NCI-H1092 treated with DMSO at 0.1 percent for 48 hours (cell line): ENCODE measurements around the gene MDM4.
"Not testable (repeated sequence)": the region's sequence is repeated elsewhere in the genome, so short reads cannot be mapped to it uniquely, and the experiment has no call there.

Experiments
- DNase-seq: peaks from one replicate; lab custom pipeline; 2025; lab: John Stamatoyannopoulos, UW

MDM4 gene

GRCh38 chr1:204514828-204515227 lies 1.4 kb upstream of the MDM4 start:
- no peak for DNase-seq

GRCh38 chr1:204517382-204517781 lies 1.2 kb downstream of the MDM4 start:
- not testable (repeated sequence) for DNase-seq

GRCh38 chr1:204520834-204521709 lies 4.9 kb downstream of the MDM4 start:
- DNase-seq: no peak

GRCh38 chr1:204521941-204522521 lies 5.8 kb downstream of the MDM4 start:
- DNase-seq: not testable (repeated sequence)

GRCh38 chr1:204523605-204524215 lies 7.5 kb downstream of the MDM4 start:
- no peak for DNase-seq

- no peak for DNase-seq
Observed at GRCh38 chr1:204524986-204525385, 8.8 kb downstream of the MDM4 start.

GRCh38 chr1:204528241-204528640 lies 12.0 kb downstream of the MDM4 start:
- no peak for DNase-seq

GRCh38 chr1:204528677-204529076 lies 12.5 kb downstream of the MDM4 start:
- DNase-seq: no peak

GRCh38 chr1:204529371-204529895 lies 13.2 kb downstream of the MDM4 start:
- no peak for DNase-seq

- DNase-seq: no peak
Observed at GRCh38 chr1:204530932-204531331, 14.7 kb downstream of the MDM4 start.

- DNase-seq: no peak
Observed at GRCh38 chr1:204532832-204533231, 16.6 kb downstream of the MDM4 start.

GRCh38 chr1:204541626-204542025 lies 25.4 kb downstream of the MDM4 start:
- no peak for DNase-seq

- DNase-seq: no peak
Observed at GRCh38 chr1:204544321-204544720, 28.1 kb downstream of the MDM4 start.

GRCh38 chr1:204545202-204545601 lies 29.0 kb downstream of the MDM4 start:
- no peak for DNase-seq

- DNase-seq: no peak
Observed at GRCh38 chr1:204545881-204546280, 29.7 kb downstream of the MDM4 start.

GRCh38 chr1:204548265-204548664 lies 32.1 kb downstream of the MDM4 start:
- no peak for DNase-seq

- no peak for DNase-seq
Observed at GRCh38 chr1:204549313-204549712, 33.1 kb downstream of the MDM4 start.

GRCh38 chr1:204550926-204551325 lies 34.7 kb downstream of the MDM4 start:
- no peak for DNase-seq

- DNase-seq: no peak
Observed at GRCh38 chr1:204556458-204557052, 40.3 kb downstream of the MDM4 start.

GRCh38 chr1:204558467-204558866 lies 42.3 kb downstream of the MDM4 start:
- peak; percentile 85 for DNase-seq

- peak; percentile 10 for DNase-seq
Observed at GRCh38 chr1:204560002-204560401, 43.8 kb downstream of the MDM4 start.

- no peak for DNase-seq
Observed at GRCh38 chr1:204560590-204561150, 44.5 kb downstream of the MDM4 start.
